Mesenteric fat pad (tissue), 1 donor: ENCODE data around the gene RABEP2. TPM values are rescaled to one million over a fixed set of nuclear protein-coding genes. Genes with fewer than 3 reads are reported as not detected.
"Not testable (repeated sequence)": the region's sequence is repeated elsewhere in the genome, so short reads cannot be mapped to it uniquely, and the experiment has no call there.

Source experiments
- DNase-seq: peaks from one replicate; pipeline ENCODE4 v3.0.0-alpha.2; 2020; ENCODE audit warnings: low spot score
- total RNA-seq: library from RNA; stranded (reverse); fragmentation: NEBNext Ultra II Directional; extraction: Animal tissue kit (Norgen Biotek cat#: 25700); gene quantifications from one replicate; pipeline ENCODE4 v1.2.1, GENCODE V29; 2021
- donor health status: DM: yes; HTN: yes; CAD: no.

Gene RABEP2
- total RNA-seq, 1 donor from 2014 or later, result 7.5 TPM

- DNase-seq, result no peak
Measured at GRCh38 chr16:28933171-28933570, 8.1 kb upstream of the RABEP2 start.

DNA sequence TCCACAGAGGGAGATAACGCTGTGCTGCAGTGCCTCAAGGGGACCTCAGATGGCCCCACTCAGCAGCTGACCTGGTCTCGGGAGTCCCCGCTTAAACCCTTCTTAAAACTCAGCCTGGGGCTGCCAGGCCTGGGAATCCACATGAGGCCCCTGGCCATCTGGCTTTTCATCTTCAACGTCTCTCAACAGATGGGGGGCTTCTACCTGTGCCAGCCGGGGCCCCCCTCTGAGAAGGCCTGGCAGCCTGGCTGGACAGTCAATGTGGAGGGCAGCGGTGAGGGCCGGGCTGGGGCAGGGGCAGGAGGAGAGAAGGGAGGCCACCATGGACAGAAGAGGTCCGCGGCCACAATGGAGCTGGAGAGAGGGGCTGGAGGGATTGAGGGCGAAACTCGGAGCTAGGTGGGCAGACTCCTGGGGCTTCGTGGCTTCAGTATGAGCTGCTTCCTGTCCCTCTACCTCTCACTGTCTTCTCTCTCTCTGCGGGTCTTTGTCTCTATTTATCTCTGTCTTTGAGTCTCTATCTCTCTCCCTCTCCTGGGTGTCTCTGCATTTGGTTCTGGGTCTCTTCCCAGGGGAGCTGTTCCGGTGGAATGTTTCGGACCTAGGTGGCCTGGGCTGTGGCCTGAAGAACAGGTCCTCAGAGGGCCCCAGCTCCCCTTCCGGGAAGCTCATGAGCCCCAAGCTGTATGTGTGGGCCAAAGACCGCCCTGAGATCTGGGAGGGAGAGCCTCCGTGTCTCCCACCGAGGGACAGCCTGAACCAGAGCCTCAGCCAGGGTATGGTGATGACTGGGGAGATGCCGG, 7.5 kb upstream of the RABEP2 start:
- DNase-seq, result no peak

- DNase-seq, result no peak
Measured at GRCh38 chr16:28931801-28932225, 6.8 kb upstream of the RABEP2 start, which contains the start of gene CD19. TSS of gene CD19 (plus strand) at chr16:28931971. CDS start at chr16:28932001, 30 bp downstream.

DNA sequence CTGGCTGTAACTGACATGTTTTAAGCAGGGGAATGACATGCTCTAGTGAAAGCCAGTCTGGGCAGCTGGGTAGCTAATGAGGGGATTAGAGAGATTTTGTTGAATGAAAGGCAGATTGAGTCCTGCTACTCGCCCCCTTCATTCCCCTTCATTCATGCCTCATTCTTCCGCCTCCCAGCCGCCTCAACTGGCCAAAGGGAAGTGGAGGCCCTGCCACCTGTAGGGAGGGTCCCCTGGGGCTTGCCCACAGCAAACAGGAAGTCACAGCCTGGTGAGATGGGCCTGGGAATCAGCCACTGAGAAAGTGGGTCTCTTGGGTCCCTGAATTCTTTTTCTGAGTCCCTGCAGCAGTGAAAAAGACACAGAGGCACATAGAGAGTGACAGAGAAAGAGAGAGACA, 5.6 kb upstream of the RABEP2 start:
- no peak for DNase-seq

DNA sequence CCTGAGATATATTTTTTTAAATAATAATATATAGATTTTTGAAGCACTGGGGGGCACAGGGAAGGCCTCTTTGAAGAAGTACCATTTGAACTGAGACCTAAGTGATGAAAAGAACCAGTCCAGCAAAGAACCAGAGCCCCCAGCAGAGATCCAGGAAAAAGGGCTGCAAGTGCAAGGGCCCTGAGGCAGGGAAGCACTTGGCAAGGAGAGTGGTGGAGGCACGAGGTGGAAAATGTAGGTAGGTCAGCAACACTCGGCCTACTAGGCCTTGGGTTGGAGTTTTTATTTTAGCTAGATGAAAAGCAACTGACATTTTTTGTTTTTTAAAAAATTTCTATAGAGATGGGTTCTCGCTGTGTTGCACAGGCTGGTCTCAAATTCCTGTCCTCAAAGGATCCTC, 5.2 kb upstream of the RABEP2 start:
- DNase-seq, result no peak

DNA sequence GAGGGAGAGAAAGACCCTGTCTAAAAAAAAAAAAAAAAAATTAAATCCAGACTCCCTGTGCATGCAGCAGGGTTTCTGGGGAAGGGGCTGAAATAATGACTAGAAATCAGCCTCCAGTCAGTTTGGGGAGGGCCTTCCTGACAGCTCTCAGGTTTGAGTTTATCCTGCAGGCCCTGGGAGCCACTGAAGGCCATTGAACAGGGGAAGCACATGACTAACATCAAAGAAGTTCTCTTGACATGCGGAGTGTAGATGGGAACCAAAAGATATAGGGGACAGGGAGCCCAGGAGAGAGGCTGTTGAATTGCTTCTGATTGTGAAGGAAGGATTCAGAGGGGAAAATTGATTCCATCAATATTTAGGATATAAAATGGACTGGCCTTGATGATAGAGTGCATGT, 2.8 kb upstream of the RABEP2 start:
- DNase-seq, result no peak

- not testable (repeated sequence) for DNase-seq
Measured at GRCh38 chr16:28926284-28926683, 1.2 kb upstream of the RABEP2 start.

- DNase-seq, result peak; percentile 92
Measured at GRCh38 chr16:28925386-28926228, 569 bp upstream of the RABEP2 start.

GRCh38 chr16:28924399-28924761, 658 bp downstream of the RABEP2 start:
- DNase-seq, result no peak

DNA sequence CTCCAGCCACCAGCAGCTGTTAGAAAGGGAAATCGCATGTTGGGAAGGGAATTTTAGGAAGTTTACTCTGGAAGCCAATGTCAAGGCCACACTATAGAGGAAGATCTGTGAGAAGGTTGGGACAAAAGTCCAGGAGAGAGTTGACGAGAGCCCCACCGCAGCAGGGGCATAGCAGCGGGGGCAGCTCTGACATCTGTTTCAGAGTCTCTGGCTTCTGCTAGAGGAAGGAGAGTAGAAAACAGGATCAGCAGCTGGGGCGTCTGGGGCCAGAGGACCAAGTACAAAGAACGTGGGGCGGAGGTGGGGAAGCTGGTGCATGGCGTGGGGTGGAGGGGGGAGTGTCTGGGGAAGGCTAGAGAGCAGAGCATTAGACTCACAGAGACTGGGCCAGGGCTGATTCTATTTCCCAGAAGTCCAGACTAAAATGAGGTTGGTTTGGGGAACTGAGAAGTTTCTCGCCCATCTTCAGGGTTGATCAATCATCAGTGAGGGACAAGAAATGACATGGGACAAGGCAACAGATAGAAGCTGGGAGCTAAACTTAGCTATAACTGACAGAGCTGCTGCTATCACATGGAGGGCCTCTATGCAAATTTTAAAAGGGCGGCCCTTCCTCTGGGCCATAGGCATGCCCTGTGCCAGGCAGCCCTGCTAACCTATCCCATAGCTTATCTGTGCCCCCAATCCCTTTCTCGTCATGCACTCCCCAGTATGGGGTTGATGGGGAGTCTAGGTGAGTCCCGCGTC, 1.2 kb downstream of the RABEP2 start:
- DNase-seq, result no peak

- DNase-seq, result no peak
Measured at GRCh38 chr16:28923231-28923587, 1.8 kb downstream of the RABEP2 start.

- no peak for DNase-seq
Measured at GRCh38 chr16:28918698-28919097, 6.3 kb downstream of the RABEP2 start.

DNA sequence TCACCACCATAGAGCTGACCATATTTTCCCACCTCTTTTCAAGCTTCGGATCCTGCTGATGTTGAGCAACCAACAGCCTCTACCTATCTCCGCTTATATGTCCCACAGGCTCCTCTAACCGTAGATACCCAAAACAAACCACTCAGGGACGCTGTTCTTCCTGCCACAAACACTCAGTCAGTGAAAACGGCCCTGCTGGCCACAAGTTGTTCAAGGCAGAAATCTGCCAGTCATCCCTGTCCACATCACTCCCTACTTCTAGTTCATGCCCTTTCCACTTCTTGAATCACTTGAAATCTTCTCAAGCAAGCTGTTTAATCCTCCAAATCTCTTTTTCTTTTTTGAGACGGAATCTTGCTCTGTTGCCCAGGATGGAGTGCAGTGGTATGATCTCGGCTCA, 7.9 kb downstream of the RABEP2 start:
- DNase-seq, result no peak

- DNase-seq, result no peak
Measured at GRCh38 chr16:28915181-28915580, 9.9 kb downstream of the RABEP2 start.

DNA sequence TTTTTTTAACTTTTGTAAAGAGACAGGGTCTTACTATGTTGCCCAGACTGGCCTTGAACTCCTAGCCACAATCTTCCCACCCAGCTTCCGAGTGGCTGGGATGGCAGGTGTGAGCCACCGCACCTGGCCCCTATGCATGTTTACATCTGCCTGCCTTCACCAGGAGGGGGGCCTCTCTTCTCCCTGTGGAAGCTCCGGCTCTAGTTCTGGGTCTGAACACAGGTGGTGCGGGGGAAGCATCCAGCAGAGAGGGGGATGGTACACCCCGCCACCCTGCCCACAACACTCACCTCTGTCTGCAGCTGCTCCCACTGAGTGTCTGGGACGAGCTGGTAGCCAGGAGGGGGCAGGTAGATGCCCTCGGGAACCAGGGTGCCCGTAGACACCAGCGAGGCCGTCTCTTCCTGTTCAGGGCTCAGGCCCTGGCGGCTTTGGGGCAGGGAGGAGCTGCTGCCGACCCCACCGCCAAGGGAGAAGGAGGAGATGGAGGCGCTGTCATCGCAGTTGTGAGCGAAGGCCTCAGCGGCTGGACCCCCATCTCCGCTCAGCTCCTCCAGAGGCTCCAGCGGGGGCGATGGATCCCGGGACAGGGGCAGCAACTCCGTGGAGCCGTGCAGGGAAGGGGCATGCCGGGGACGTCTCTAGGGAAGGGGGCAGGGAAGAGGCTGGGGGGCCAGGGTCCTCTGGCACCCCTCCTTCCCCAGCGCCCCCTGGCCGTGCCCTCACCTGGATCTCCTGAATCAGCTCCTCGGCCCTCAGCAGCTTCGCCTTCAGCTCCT, 10.9 kb downstream of the RABEP2 start:
- DNase-seq, result no peak

- no peak for DNase-seq
Measured at GRCh38 chr16:28912558-28912957, 12.5 kb downstream of the RABEP2 start.

DNA sequence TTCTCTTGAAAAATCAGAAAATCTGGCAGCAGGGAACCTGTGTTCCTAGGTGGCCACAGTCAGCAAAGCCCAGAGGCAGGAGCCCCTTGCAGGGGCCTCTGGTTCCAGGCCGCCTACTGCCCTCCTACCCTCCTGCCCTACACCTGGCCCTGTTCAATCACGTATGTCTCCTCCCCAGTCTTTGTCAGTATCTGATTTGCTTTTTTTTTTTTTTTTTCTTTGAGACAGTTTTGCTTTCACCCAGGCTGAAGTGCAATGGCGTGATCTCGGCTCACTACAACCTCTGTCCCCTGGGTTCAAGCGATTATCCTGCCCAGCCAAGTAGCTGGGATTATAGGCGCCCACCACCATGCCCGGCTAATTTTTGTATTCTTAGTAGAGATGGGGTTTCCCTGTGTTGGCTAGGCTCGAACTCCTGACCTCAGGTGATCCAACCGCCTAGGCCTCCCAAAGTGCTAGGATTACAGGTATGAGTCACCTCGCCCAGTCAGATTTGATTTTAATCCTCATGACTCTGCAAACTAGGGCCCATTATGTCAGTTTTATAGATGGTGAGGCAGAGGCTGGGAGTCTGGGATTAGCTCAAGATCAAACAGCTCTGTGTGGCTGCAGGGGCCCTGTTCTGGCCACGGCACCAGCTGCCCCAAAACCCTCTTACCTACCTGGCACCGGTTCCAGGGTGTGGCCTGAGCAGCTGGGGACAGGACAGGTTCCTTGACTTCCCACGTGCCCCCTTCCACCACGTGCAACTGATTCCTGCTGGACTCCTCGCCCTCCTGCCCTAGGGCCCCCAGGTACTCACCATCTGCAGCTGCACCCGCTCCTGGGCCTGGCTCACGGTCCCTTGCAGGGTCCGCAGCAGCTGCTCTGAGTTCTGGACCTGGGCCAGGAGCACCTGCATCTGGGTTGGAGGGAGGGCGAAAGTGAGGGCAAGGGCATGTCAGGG, 14.7 kb downstream of the RABEP2 start:
- no peak for DNase-seq

- no peak for DNase-seq
Measured at GRCh38 chr16:28905800-28906372, 19.2 kb downstream of the RABEP2 start.

GRCh38 chr16:28905229-28905754, 19.7 kb downstream of the RABEP2 start:
- no peak for DNase-seq
